Jurkat, Clone E6-1 (cell line): Measurements from ENCODE around the gene CCDC92.
"Not testable (repeated sequence)": the region's sequence is repeated elsewhere in the genome, so short reads cannot be mapped to it uniquely, and the experiment has no call there.

ENCODE experiments used
- DNase-seq: peaks from one replicate; pipeline ENCODE4 v3.0.0-alpha.2; 2011; ENCODE audit warnings: low read depth, low spot score
- H3K4me3 ChIP-seq: 2 replicates; pipeline ENCODE4 v1.5.1; 2011; ENCODE audit warnings: mild to moderate bottlenecking, low read length, control low read depth, moderate library complexity

The CCDC92 gene

GRCh38 chr12:123924539-123924938, 48.1 kb downstream of the CCDC92 start:
- no peak for DNase-seq
- H3K4me3 ChIP-seq = no peak overlapping the region

DNA sequence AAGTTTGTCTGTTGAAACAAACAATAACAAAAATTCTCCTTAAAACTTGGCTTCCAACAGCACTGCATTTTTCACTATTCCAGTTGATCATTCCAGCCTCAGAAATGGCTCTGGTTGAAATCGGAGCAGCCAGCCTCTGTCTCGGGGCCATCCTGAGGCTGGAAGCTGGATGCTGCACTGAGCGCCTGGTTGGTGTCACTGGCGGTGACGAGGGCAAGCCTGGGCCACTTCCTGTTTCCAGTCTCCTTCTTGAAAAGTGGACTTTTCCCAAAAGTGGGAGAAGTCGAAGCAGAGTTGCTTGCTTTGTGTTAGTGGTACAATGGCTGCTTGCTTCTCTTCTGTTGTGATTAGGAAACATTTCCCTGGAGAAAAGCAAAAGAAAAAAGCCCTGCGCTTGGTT, 48.7 kb downstream of the CCDC92 start:
- DNase-seq = no peak
- H3K4me3 ChIP-seq = no peak overlapping the region

DNA sequence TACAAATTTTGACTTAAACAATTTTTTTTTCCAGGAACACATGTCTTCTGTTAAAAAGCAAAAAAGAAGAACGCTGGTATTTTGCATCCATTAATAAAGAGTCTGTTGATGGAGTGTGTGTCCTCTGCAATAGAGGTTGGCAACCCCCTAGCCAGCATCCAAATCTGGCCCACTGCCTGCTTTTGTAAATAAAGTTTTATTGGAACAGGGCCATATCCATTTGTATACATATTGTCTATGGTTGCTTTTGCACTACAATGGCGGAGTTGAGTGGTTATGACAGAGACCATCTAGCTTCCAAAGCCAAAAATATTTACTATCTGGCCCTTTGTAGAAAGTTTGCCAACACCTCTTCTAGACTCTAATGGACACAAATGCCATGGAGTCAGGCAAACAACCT, 49.6 kb downstream of the CCDC92 start:
- no peak overlapping the region for H3K4me3 ChIP-seq
- DNase-seq = no peak

DNA sequence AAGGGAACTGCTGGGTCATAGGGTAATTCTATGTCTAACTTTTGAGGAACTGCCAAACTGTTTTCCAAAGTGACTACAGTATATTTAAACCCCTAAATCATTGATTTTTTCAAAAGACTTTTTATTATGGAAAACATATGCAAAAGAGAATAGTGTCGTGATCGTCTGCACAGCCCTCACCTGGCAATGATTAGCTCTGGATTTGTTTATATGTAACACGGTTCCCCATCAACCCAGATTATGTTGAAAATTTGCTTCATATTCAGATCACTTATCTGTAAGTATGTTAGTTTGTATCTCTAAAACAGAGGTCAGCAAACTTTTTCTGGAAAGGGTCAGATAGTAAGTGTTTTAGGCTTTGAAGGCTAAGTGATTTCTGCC, 52.7 kb downstream of the CCDC92 start:
- no peak for DNase-seq
- no peak overlapping the region for H3K4me3 ChIP-seq

- H3K4me3 ChIP-seq = no peak overlapping the region
- DNase-seq = no peak
Measured at GRCh38 chr12:123917337-123917850, 55.2 kb downstream of the CCDC92 start.

GRCh38 chr12:123916729-123917128, 55.9 kb downstream of the CCDC92 start:
- DNase-seq = no peak
- H3K4me3 ChIP-seq = no peak overlapping the region

- no peak overlapping the region for H3K4me3 ChIP-seq
- no peak for DNase-seq
Measured at GRCh38 chr12:123914726-123915333, 57.8 kb downstream of the CCDC92 start.

DNA sequence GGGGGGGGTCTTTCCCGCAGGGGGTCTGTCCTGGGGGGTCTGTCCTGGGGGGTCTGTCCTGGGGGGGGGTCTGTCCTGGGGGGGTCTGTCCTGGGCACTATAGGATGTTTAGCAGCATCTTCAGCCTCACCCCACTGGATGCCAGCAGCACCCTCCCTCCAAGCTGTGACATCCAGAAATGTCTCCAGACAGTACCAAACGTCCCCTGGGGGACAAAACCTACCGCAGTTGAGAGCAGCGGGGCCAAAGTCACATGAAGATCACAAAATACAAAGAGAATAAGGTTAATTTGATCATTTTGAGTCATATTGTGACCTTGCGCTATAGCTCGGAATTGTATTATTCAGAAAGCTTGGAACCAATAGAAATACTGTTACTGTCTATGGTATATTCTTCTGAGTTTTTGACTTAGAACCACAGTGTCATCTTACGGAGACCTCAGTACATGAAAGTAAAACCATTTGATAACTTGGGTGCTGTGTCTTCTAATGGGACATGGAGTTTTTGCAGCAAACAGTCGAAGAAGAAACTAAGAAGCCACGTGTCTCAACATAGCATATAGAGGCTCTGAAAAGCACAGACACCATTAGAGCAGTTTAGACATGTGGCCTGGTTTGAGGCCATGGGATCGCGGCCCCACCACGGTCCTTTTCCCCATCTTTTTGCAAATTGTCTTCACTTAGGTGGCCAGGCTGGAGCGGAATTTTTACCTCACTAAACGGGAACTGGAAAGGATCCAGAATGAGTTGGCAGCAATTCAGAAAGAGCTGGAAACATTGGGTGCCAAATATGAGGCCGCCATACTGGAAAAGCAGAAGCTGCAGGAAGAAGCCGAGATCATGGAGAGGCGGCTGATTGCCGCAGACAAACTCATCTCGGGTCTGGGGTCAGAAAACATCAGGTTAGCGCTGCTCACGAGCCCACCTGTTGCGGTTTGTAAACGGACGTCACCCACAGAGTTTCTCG, 59.9 kb downstream of the CCDC92 start:
- no peak for DNase-seq
- no peak overlapping the region for H3K4me3 ChIP-seq

- DNase-seq, H3K4me3 ChIP-seq: not testable (repeated sequence)
Measured at GRCh38 chr12:123911672-123912409, 60.8 kb downstream of the CCDC92 start.

DNA sequence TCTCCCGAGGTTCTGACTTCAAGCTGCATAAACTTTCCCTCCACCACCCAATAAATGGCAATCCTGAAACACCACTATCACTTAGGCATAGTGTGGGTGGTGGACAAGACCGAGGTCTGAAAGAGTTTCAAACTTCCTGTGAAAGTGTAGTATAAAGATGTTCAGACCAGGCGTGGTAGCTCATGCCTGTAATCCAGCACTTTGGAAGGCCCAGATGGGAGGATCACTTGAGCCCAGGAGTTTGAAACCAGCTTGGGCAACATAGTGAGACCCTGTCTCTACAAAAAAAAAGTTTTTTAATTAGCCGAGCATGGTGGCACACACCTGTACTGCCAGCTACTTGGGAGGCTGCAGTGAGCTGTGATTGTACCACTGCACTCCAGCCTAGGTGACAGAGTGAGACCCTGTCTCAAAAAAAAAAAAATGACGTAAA, 61.9 kb downstream of the CCDC92 start:
- DNase-seq = no peak
- H3K4me3 ChIP-seq = no peak overlapping the region

GRCh38 chr12:123910057-123910456, 62.6 kb downstream of the CCDC92 start:
- no peak for DNase-seq
- H3K4me3 ChIP-seq = no peak overlapping the region

DNA sequence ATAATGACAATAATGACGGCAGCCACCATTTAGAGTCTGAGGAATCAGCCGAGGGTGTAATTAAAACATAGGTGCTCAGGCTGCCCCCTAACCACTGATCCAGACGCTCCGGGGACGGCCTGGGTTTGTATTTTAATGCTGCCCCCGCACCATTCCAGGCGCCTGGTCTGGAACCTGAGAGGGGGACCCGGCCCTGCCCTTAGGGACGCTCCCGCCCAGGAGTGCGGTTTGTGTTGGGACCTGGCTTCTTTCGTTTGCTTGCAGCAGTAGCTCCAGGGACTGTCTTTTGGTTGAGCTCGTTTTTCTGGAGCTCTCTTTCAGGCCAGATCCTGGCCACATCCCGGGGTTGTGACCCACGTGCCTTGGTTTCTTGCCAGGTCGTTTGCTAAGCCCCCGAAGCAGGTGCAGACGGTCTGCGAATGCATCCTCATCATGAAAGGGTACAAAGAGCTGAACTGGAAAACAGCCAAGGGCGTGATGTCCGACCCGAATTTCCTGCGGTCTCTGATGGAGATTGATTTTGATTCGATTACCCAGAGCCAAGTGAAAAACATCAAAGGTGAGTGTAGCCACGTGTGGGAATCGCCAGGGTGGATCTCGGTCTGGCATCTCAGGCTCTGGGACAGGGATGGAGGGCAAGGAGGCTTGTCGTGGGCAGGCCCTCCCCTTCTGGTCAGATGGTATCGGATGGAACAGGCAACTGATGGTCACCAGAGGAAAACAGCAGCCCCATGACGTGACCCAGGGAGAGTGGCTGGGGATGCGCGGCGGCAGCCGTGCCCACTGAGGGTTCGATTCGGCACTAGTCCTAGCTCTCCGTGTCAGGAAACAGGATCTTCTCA, 63.5 kb downstream of the CCDC92 start:
- no peak for DNase-seq
- H3K4me3 ChIP-seq = no peak overlapping the region

DNA sequence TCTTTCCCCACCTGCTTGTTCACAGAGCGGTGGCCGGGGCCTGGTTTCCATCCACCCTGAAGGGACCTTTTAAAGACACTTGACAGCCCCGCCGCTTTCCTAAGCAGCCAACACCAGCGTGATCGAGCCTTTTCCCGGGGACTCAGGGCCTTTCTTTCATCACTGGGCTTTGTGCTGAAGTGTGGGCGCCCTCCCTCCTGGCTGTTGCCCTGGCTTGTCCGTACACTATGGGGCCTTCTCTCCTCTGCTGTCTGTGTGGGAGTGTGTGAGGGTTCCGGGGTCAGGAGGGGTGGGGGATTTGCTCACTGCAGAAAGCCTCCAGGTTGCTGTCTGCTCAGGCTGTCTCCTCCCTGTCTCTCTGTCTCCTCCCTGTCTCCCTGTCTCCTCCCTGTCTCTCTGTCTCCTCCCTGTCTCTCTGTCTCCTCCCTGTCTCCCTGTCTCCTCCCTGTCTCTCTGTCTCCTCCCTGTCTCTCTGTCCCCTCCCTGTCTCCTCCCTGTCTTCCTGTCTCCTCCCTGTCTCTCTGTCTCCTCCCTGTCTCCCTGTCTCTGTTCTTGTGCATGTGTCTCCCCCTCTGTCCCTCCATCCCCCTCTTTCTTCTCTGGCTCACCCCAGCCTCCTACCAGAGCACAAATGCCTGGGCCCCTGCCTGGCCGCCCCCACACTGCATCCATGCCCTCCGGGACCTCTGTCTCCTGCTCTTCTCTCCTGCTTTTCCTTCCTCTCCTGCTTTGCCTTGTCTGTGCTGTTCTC, 64.7 kb downstream of the CCDC92 start:
- DNase-seq = no peak
- no peak overlapping the region for H3K4me3 ChIP-seq

DNA sequence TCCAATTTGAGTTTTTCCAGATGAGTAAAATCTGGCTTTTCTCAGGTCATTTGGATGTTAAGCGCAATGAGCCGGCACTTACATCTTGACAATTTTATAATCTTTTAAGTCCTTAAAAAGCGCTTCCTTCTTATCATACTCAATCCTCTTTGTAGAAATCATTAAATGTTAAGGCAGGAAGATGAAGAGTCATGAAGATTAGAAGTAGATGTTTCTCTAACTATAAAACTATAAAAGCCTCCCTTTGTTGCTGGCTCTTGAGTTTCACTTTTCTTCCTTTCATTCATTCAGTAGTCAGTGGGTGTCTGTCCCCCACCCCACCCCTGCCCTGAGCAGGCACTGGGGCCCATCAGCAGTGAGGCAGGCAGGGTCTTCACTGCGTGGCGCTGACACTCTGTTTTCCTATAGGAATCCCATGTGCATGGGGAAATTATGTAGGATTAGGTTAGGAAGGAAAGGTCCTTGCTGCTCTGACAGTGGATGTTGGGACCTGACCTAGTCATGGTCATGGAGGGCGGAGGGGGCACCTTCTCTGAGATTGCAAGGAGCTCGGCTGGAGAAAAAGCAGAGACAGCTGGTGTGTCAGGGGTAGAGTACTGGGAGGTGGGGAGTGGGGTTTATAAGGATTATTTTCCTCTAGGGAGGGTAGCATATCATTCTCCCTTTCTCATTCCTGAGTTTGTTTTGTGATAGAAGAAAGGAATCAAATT, 65.8 kb downstream of the CCDC92 start:
- H3K4me3 ChIP-seq = no peak overlapping the region
- DNase-seq = no peak

DNA sequence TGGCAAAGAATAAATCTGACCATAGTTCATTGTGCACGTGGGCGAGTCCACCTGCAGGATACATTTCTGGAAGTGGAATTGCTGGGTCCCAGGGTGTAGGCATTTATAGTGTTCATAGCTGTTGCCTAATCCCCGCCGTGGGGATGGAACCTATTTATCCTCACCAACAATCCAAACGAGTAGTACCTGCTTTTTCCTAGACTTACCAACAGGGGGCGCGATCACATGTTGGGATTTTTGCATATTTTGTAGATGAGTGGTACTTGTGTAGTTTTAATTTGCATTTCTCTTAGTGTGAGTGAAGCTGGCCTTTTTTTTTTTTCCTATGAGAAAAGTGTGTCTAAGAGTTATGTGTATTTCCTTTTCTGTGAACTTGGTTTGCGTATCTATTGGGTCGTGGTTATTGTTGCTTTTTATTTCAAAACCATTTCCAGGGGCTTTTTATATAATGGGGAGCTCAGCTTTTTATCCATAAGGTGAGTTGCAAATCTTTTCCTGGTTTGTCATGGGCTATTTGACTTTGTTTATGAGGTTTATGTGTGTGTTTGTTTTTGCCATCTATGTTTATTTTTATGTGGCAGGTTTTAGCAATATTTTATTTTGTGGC, 67.2 kb downstream of the CCDC92 start:
- peak; percentile 82 for DNase-seq
- no peak overlapping the region for H3K4me3 ChIP-seq

GRCh38 chr12:123903301-123904065, 69.1 kb downstream of the CCDC92 start:
- DNase-seq = no peak
- H3K4me3 ChIP-seq = no peak overlapping the region

GRCh38 chr12:123902821-123903220, 69.8 kb downstream of the CCDC92 start:
- H3K4me3 ChIP-seq = no peak overlapping the region
- no peak for DNase-seq
